IPS-18a (cell line): ENCODE data around the gene HMGCLL1.

Experiments used
- H3K27ac ChIP-seq: one replicate; pipeline ENCODE4 v1.5.1; 2013; ENCODE audit warnings: low read length
- H3K27me3 ChIP-seq: one replicate; pipeline ENCODE4 v1.6.1; 2013; ENCODE audit warnings: mild to moderate bottlenecking, low read length; ENCODE audit not compliant: control insufficient read depth, insufficient read depth
- H3K36me3 ChIP-seq: one replicate; pipeline ENCODE4 v1.6.1; 2013; ENCODE audit warnings: low read depth, low read length; ENCODE audit not compliant: control insufficient read depth
- H3K4me1 ChIP-seq: one replicate; pipeline ENCODE4 v1.6.1; 2013; ENCODE audit warnings: low read depth, low read length; ENCODE audit not compliant: control insufficient read depth
- H3K4me3 ChIP-seq: one replicate; pipeline ENCODE4 v1.5.1; 2013; ENCODE audit warnings: low read length
- H3K9ac ChIP-seq: one replicate; pipeline ENCODE4 v1.6.1; 2013; ENCODE audit warnings: mild to moderate bottlenecking, low read length, moderate library complexity
- H3K9me3 ChIP-seq: one replicate; pipeline ENCODE4 v1.6.1; 2013; ENCODE audit warnings: low read depth, low read length; ENCODE audit not compliant: control insufficient read depth

Gene HMGCLL1

DNA sequence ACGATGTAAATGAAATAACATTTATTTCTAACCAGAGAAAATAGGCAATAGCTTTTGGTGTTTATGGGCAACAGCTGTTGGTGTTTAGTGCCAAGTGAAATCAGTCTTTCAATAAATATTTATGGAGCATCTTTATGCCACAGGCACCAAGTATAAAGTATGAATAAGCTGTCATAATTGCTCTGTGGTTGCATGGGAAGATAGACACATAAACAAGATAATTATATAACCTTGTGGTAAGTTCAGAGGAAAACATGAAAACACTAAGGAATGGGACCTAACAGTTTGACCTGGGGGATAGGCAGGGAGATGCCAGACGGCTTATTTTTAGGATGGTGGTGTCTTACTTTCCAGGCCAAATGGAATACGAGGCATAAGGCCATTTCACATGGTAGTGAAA lies 140.8 kb downstream of the HMGCLL1 start:
- H3K4me3 ChIP-seq = no peak overlapping the region
- H3K27me3 ChIP-seq = no peaks in the 10 kb centered on the region
- no peak overlapping the region for H3K9ac ChIP-seq

DNA sequence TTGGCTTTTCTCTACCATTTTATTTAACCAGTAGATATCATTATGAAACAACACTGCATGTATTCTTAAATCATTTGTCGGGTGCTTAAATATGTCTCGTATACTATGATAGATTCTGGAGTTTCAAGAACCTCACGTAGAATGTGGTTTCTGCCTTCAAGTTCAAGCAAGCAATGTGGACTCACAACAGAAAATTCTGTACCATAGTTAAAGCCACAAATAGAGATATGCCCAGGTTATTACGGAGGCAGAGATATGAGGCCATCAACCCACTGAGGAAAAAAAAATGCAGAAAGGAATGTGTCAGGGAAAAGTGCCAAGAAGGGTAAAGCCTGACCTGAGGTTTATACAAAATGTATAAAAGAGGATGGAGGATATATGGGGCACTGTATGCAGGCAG lies 141.9 kb downstream of the HMGCLL1 start:
- H3K9me3 ChIP-seq = no peaks in the 10 kb centered on the region
- no peaks in the 10 kb centered on the region for H3K36me3 ChIP-seq
- H3K27me3 ChIP-seq = no peaks in the 10 kb centered on the region
- no peak overlapping the region for H3K9ac ChIP-seq
- no peak overlapping the region for H3K27ac ChIP-seq
- H3K4me3 ChIP-seq = no peak overlapping the region
- H3K4me1 ChIP-seq = peaks cover 9% of the 10 kb centered on the region

More for the DNA sequence above, 140.8 kb downstream of the HMGCLL1 start:
- Histone ChIP-seq H3K36me3 (no peaks in the 10 kb centered on the region), H3K4me1 (peaks cover 8% of the 10 kb centered on the region), H3K9me3 (no peaks in the 10 kb centered on the region), H3K27ac (no peak overlapping the region)

DNA sequence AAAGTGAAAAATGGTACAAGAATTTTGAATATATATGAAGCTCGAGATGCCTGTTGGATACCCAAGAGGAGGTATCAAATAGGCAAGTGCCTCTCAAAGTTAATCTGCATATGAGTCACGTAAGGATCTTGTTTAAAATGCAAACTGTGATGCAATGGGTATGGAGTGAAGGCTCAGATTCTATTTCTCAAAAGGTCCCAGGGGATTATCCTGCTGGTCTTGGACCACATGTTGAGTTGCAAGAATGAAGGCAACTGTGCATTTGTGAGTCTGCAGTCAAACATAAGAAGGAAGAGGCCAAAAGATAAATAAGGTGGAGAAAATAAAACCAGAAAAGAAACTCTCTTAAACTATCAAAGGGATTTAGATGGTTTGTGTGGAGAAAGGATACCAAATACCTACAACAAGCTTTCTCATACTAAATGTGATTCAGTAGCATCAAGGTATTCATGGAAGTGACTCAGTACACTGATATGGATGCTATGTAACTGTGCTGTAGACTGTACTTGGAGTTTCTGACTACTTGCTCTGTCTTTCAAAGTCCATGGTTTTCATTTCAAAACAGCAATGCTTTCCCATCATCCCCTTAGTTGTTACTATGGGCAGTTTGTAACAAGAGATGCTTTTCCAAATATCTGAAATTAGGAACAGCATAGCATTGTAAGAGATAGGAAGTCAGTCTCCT lies 145.4 kb downstream of the HMGCLL1 start:
- Histone ChIP-seq H3K4me1 (peaks cover 9% of the 10 kb centered on the region), H3K4me3 (no peak overlapping the region), H3K27ac (no peak overlapping the region), H3K9ac (no peak overlapping the region), H3K36me3 (no peaks in the 10 kb centered on the region), H3K9me3 (no peaks in the 10 kb centered on the region), H3K27me3 (no peaks in the 10 kb centered on the region)

DNA sequence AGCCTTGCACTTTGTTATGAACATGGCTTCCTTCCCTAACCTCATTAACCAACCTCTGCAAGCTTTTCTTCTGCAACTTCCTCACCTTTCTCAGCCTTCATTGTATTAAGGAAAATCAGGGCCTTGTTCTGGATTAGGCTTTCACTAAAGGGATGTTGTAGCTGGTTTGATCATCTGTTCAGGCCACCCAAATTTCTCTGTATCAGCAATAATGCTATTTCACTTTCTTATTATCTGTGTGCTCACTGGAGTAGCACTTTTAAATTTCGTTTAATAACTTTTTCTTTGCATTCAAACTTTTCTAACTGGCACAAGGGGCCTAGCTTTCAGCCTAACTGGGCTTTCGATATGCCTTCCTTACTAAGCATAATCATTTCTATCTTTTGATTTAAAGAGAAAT lies 155.1 kb downstream of the HMGCLL1 start:
- H3K4me1 ChIP-seq = no peaks in the 10 kb centered on the region
- no peaks in the 10 kb centered on the region for H3K36me3 ChIP-seq
- H3K9ac ChIP-seq = no peak overlapping the region
- no peak overlapping the region for H3K27ac ChIP-seq
- no peaks in the 10 kb centered on the region for H3K9me3 ChIP-seq
- H3K27me3 ChIP-seq = no peaks in the 10 kb centered on the region
- no peak overlapping the region for H3K4me3 ChIP-seq

DNA sequence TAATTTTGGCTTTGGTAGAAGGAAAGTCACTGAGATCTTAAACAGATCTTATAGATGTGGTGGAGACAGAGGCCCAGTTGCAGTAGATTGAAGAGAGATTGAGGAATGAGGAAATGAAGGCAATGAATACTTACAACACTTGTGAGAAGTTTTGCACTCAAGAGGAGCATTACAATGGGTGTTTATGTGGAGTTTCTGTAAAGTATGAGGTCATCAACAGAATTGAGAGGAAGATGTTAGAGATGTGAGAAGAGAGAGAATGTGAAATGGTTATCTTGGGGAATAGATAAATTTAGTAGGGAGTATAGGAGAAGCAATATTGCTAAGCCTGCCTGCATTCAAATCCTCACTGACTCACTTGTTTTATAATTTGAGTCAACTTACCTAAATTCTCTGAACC lies 168.3 kb downstream of the HMGCLL1 start:
- no peaks in the 10 kb centered on the region for H3K9me3 ChIP-seq
- no peaks in the 10 kb centered on the region for H3K4me1 ChIP-seq
- H3K27ac ChIP-seq = no peak overlapping the region
- no peaks in the 10 kb centered on the region for H3K36me3 ChIP-seq
- H3K4me3 ChIP-seq = no peak overlapping the region
- H3K27me3 ChIP-seq = no peaks in the 10 kb centered on the region
- no peak overlapping the region for H3K9ac ChIP-seq

DNA sequence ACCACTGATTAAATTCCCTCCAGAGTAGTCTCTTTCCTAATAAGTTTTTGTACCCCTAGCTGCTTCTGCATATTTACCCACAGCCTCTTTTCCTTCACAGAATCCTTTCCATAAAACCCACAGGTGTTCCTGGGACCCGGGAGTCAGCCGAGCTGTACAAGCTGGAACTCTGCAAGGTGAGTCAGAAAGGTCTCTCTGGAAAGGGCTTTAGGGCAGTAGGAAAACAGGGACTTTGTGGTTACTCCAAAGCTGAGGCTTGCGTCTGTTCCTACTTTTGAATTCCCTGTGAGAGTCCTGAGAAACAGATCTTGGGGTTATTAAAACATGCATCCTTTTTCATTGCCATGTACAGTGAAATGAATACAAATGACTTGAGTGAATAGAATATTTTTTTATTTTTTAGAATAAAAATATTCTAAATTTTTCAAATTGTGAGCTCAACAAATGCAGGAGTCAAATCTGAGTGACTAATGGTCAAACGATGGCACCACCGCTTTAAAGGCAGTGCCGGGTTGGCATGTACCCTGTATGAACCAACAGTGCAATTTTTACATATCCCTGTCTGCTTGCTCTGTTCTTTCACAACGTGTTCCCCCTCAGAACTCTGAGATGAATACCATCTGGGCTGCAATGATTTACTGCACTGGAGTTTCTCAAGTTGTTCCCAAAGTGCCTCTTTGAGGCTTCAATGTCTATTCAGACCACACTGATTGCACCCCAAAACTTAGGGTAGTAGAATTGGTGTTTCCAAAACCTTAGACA lies 173.3 kb downstream of the HMGCLL1 start:
- Histone ChIP-seq H3K4me3 (no peak overlapping the region), H3K4me1 (no peaks in the 10 kb centered on the region), H3K36me3 (no peaks in the 10 kb centered on the region), H3K27ac (no peak overlapping the region), H3K27me3 (no peaks in the 10 kb centered on the region), H3K9me3 (no peaks in the 10 kb centered on the region), H3K9ac (no peak overlapping the region)

DNA sequence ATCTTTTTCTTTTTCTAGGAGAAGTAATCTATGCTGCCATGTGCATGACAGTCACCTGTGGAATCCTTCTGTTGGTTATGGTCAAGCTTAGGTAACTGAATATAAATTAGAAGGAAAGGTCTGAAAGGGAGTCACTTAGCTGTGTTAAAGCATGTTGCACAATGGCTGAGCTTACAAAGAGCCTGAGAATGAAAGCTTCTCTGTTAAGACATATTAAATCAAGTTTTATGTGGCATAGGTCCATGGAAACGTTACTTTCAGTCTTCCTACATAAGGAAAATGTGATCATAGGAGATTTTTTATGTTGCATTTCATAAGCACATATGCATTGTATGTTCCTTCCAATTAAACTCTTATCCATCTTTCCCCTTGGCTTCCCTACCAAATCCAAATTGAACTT lies 179.6 kb downstream of the HMGCLL1 start:
- no peaks in the 10 kb centered on the region for H3K36me3 ChIP-seq

DNA sequence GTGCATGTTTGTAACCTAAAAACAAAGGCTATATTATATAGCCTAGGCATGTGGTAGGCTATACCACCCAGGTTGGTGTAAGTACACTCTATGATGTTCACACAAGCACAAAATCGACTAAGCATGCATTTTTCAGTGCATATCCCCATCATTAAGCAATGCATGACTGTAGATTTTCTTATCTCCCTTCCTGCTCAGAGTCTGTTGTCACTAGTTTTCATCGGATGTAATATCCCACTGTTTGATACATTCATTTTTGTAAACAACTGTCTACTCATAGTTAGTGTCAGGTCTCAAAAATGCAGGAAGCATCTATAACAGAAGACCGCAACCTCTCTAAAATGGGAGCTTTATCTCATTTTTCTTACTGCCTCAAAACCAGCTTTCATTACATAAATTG lies 181.0 kb downstream of the HMGCLL1 start:
- Histone ChIP-seq H3K27ac (no peak overlapping the region), H3K27me3 (no peaks in the 10 kb centered on the region), H3K9me3 (no peaks in the 10 kb centered on the region), H3K36me3 (no peaks in the 10 kb centered on the region), H3K4me3 (no peak overlapping the region), H3K9ac (no peak overlapping the region), H3K4me1 (no peaks in the 10 kb centered on the region)

More for the DNA sequence above, 179.6 kb downstream of the HMGCLL1 start:
- Histone ChIP-seq H3K9me3 (no peaks in the 10 kb centered on the region), H3K27me3 (no peaks in the 10 kb centered on the region), H3K27ac (no peak overlapping the region), H3K9ac (no peak overlapping the region), H3K4me3 (no peak overlapping the region), H3K4me1 (no peaks in the 10 kb centered on the region)

DNA sequence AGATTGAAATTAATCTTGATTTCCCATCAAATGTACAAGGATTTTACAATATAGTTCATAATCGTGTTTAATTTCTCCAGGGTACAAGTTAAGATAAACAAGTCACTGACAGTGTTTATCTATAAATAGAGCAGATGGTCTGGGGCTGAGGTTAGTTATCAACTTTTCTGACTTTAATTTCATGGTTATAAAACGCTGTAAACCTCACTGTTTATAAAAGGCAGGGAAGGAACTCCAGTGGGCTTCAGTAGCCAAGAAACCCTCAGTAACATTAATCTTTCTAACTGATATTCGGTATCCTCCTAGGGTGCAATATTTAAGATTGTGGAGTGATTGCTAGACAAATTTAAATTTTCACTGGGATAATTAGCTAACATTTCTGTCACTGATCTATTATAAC lies 183.1 kb downstream of the HMGCLL1 start:
- no peak overlapping the region for H3K9ac ChIP-seq
- H3K27me3 ChIP-seq = no peaks in the 10 kb centered on the region
- no peaks in the 10 kb centered on the region for H3K4me1 ChIP-seq
- no peaks in the 10 kb centered on the region for H3K9me3 ChIP-seq
- H3K4me3 ChIP-seq = no peak overlapping the region
- no peaks in the 10 kb centered on the region for H3K36me3 ChIP-seq
- no peak overlapping the region for H3K27ac ChIP-seq

DNA sequence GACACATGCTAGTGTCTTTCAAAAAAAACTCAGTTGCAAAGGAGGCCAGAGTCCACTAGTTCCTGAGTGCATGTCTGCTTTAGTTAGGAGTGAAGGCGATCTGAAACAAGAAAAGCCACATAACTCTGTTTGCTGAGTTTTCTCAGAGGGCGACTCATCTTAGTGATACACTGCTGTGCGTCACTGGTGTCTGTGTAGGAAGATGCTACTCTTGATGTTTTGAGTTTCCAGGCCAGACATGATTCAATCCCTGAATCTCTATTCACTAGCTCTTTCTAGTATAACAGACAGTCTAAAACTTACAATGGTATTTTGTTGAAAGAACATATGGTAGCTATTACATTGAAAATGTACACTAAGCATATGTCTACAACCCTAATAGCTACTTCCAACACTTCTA lies 190.8 kb downstream of the HMGCLL1 start:
- no peaks in the 10 kb centered on the region for H3K9me3 ChIP-seq
- H3K27ac ChIP-seq = no peak overlapping the region
- no peaks in the 10 kb centered on the region for H3K4me1 ChIP-seq
- H3K4me3 ChIP-seq = no peak overlapping the region
- H3K27me3 ChIP-seq = no peaks in the 10 kb centered on the region
- no peak overlapping the region for H3K9ac ChIP-seq
- H3K36me3 ChIP-seq = no peaks in the 10 kb centered on the region
